ENCODE results near the gene DIS3L2. TPM values are rescaled to one million over a fixed set of nuclear protein-coding genes. Genes with fewer than 3 reads are reported as not detected.

DIS3L2 gene
- total and polyA plus RNA-seq, 2 of the 8 experiments (the other 6 are each of a cell fraction or from before 2014, with no cell fraction given): 11.5 to 21.6 TPM

- no peak for FAIRE-seq
- WGBS, 2 experiments (ENCODE audit: extremely low coverage in 1 of 2, insufficient coverage in 1 of 2, insufficient read length in 1 of 2, insufficient replicate concordance in 2 of 2, low coverage in 1 of 2, low lambda C conversion rate in 2 of 2, missing lambda C conversion rate in 1 of 2): 38% methylated on average over 43 of the region's 73 CpGs; no CpG with 5 or more reads in 1 of the 2 experiments
- TF ChIP-seq JUND (IDR thresholded peaks at IDR 0.05; ENCODE audit: low read length) (no peak), USF2 (IDR thresholded peaks at IDR 0.05; ENCODE audit: low read length) (no peak), MAX (IDR thresholded peaks at IDR 0.05) (no peak), CTBP2 (IDR thresholded peaks at IDR 0.05; ENCODE audit: borderline replicate concordance, insufficient read depth, insufficient read length, low read length) (no peak), EZH2 (IDR thresholded peaks at IDR 0.05; ENCODE audit: low read depth, low read length, severe bottlenecking) (peak; percentile 81), PHF8 (conservative IDR thresholded peaks at IDR 0.05; ENCODE audit: low read depth, low read length) (no peak), TBP (IDR thresholded peaks at IDR 0.05; ENCODE audit: low read depth, low read length) (no peak), SIRT6 (IDR thresholded peaks at IDR 0.05; ENCODE audit: low read length) (no peak), HDAC6 (IDR thresholded peaks at IDR 0.05; ENCODE audit: low read depth, low read length) (no peak), POLR2A (IDR thresholded peaks at IDR 0.05; ENCODE audit: control extremely low read depth in 1 of 2, low read depth in 2 of 2, low read length in 2 of 2) (no peak)
Observed at GRCh38 chr2:232351686-232352510, 390.4 kb downstream of the DIS3L2 start.

More at GRCh38 chr2:232351686-232352510, 390.4 kb downstream of the DIS3L2 start:
- peaks cover 2% of the 10 kb centered on the region for H3K23me2 ChIP-seq (ENCODE audit: low read depth, low read length)
- peak overlapping the region; percentile 52 to 67 for H3K4me2 ChIP-seq (ENCODE audit: insufficient read depth in 1 of 2, low read depth in 2 of 2, low read length in 2 of 2)
- no peak overlapping the region for H4K91ac ChIP-seq (replicated peaks; ENCODE audit: insufficient read length, low read length)
- H3K9ac ChIP-seq (replicated peaks in 1 of 4; ENCODE audit: extremely low read depth in 1 of 4, low read depth in 3 of 4, low read length in 3 of 4): no peak overlapping the region; a peak in 1 of 7 replicates
- no peak overlapping the region for H2BK12ac ChIP-seq (ENCODE audit: low read depth, low read length)
- H4K8ac ChIP-seq (ENCODE audit: extremely low read depth, insufficient read depth, low read length): peak overlapping the region; percentile 85; the same call in 1 of the 2 replicates
- H3K4me3 ChIP-seq (ENCODE audit: extremely low read depth in 1 of 4, insufficient read depth in 2 of 4, low read depth in 3 of 4, low read length in 4 of 4): peak overlapping the region in 3 of 4 experiments; percentile 26 to 52 (median 26); a peak in 6 of 8 replicates
- no peaks in the 10 kb centered on the region for H3K79me1 ChIP-seq (ENCODE audit: low read depth, low read length)
- H3K4ac ChIP-seq (replicated peaks; ENCODE audit: insufficient read length, low read depth, low read length): no peak overlapping the region
- ChIA-PET CTCF (ENCODE audit: partially characterized antibody) (interaction anchor here (0.9 to 8.8 kb wide), 16 partner anchors 10 to 452 kb away, joined by 3 to 100 read pairs (median 4); no protein-coding TSS in a partner anchor), POLR2A (ENCODE audit: partially characterized antibody) (interaction anchor here (0.6 to 1.3 kb wide), 5 partner anchors 16 to 557 kb away, joined by 3 to 4 read pairs (median 3); no protein-coding TSS in a partner anchor)
- no peak overlapping the region for H4K5ac ChIP-seq (ENCODE audit: insufficient read length, low read depth, low read length)
- no peak overlapping the region for H2BK15ac ChIP-seq (ENCODE audit: low read length)
- H3K27ac ChIP-seq (ENCODE audit: low read depth, low read length): no peak overlapping the region
- H2BK120ac ChIP-seq (replicated peaks; ENCODE audit: low read depth, low read length): no peak overlapping the region
- no peaks in the 10 kb centered on the region for H4K20me1 ChIP-seq (replicated peaks in 1 of 2; ENCODE audit: control insufficient read depth in 1 of 2, insufficient read depth in 2 of 2, low read length in 2 of 2)
- H3K56ac ChIP-seq (replicated peaks; ENCODE audit: insufficient read length, low read depth, low read length): no peak overlapping the region
- no peak overlapping the region for H2BK20ac ChIP-seq (ENCODE audit: low read length)
- peak in 1 of 2 experiments; percentile 52 for DNase-seq (ENCODE audit: low read depth in 1 of 2, low spot score in 2 of 2)
- no peak overlapping the region for H3K23ac ChIP-seq (ENCODE audit: insufficient read length)
- no peak overlapping the region for H2BK5ac ChIP-seq (ENCODE audit: low read depth, low read length)
- H3K27me3 ChIP-seq (replicated peaks in 1 of 4; ENCODE audit: control insufficient read depth in 3 of 4, extremely low read depth in 1 of 4, insufficient read depth in 3 of 4, low read length in 3 of 4): peaks cover 25 to 47% (median 33%) of the 10 kb centered on the region in 4 experiments; a peak in 6 of 7 replicates
- no peak overlapping the region for H2AK5ac ChIP-seq (ENCODE audit: low read depth, low read length)
- H2AFZ ChIP-seq (ENCODE audit: low read length): peak overlapping the region; percentile 24; the same call in 1 of the 2 replicates
- H3K79me2 ChIP-seq (ENCODE audit: control insufficient read depth in 1 of 2, insufficient read depth in 2 of 2, low read length in 2 of 2): no peaks in the 10 kb centered on the region
- no peak overlapping the region for H3K14ac ChIP-seq (ENCODE audit: insufficient read length)
- peaks cover 0 to 4% (median 2%) of the 10 kb centered on the region in 4 experiments; a peak in 3 of 7 replicates for H3K4me1 ChIP-seq (replicated peaks in 1 of 4; ENCODE audit: control insufficient read depth in 3 of 4, insufficient read depth in 4 of 4, low read length in 3 of 4)
- H3K18ac ChIP-seq (ENCODE audit: extremely low read depth, low read length): no peak overlapping the region
- H3K9me3 ChIP-seq (ENCODE audit: insufficient read depth in 2 of 2, low read depth in 1 of 2, low read length in 1 of 2): peaks cover 6 to 8% of the 10 kb centered on the region in 2 experiments; a peak in 2 of 4 replicates
- H3K36me3 ChIP-seq (ENCODE audit: control insufficient read depth in 2 of 4, insufficient read depth in 4 of 4, low read length in 3 of 4): peaks cover 0 to 5% (median 0%) of the 10 kb centered on the region in 4 experiments; a peak in 1 of 8 replicates

All from H1 (cell line).